Mononuclear cell (primary cell): ENCODE measurements around the gene AGAP3. TPM values are rescaled to one million over a fixed set of nuclear protein-coding genes. Genes with fewer than 3 reads are reported as not detected.

Experiments used
- H3K27me3 ChIP-seq: 2 replicates; pipeline ENCODE4 v1.6.0; 2011; ENCODE audit warnings: low read length, control low read depth; ENCODE audit not compliant: insufficient read depth
- H3K4me1 ChIP-seq: 2 replicates; pipeline ENCODE4 v1.5.1; 2011; ENCODE audit warnings: mild to moderate bottlenecking, low read length, control low read depth; ENCODE audit not compliant: insufficient read depth
- H3K4me3 ChIP-seq: 2 replicates; pipeline ENCODE4 v1.5.1; 2011; ENCODE audit warnings: mild to moderate bottlenecking, low read length, moderate library complexity
- H3K9me3 ChIP-seq: 2 replicates; pipeline ENCODE4 v1.5.1; 2011; ENCODE audit warnings: low read depth, mild to moderate bottlenecking, control low read depth, low read length
- total RNA-seq: library from RNA; depleted of rRNA; stranded (reverse); fragments of >200 nt; gene quantifications from one replicate; pipeline ENCODE4 v1.2.3, GENCODE V29; 2012

The AGAP3 gene
- total RNA-seq, 1 donor: 23.6 TPM

DNA sequence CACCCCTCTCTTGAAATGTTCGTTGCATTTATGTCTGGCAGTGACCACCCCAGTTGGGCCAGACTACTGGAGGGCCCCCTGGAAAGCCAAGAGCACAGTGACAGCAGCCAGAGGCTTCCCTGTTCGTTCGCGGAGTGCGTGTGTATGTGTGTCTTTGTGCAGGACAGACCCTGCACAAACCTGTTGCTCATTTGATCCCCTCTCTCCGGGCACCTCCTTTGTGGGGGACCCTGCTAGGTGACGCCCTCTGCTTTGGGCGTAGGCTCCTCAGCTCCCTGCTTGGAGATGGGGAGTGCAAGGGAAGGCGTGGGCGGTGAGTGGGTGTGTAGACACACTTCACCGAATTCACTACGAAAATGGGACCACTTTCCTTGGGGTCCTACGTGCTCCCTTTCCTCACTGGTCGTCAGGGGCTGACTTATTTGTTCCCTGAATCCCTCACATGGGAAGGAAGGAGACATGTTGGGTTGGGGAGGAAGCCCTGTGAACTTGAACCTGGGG, 38.7 kb downstream of the AGAP3 start:
- H3K9me3 ChIP-seq: no peaks in the 10 kb centered on the region
- no peaks in the 10 kb centered on the region for H3K27me3 ChIP-seq
- H3K4me1 ChIP-seq: no peaks in the 10 kb centered on the region
- no peak overlapping the region for H3K4me3 ChIP-seq

DNA sequence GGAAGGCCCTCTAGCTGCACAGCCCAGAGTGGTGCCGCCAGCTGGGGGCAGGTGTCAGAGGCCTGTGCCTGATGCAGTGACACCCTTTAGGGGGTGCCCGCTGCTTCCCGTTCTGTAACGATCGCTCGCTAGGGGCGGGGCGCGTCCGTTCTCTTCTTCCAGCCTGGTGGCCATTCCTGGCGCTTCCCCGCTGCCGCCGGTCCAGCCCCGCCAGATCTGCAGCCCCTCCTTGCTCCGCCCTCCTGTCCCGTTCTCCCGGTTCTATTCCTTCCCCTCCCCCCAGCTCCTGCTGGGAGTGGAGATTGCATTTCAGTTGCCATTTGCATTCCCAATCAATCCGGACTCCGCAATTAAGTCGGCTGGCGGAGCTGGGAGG, 39.2 kb downstream of the AGAP3 start:
- H3K9me3 ChIP-seq: no peaks in the 10 kb centered on the region
- H3K4me1 ChIP-seq: no peaks in the 10 kb centered on the region
- H3K4me3 ChIP-seq: no peak overlapping the region
- no peaks in the 10 kb centered on the region for H3K27me3 ChIP-seq

DNA sequence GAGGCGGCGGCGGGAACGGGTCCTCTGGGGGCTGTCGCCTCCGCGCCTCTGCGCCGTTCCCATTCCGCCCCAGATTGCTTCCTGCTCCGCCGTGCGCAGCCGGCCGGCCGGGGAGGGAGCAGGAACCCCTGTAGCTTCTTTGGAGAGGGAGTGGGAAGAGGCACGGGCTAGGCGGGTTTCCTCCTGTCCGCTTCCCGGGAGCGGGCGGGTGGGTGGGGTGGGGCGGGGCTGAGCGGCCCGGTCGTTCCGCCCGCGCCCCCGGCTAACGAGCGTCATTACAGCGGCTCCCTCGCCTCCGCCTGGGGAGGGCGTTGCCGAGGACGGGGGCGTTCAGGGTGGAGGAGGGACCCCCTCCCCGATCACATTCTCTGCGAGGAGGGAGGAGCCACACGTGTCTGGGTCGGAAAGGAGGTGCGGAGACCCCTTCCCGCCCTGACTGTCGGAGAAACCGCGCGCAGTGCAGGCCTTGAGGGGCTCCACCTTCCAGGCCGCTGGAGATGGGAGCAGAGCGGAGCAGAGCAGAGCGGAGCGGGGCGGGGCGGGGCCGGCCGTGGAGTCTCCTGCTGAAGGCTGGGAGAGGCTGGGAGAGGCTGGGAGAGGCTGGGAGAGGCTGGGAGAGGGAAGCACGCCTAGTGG, 39.7 kb downstream of the AGAP3 start:
- no peak overlapping the region for H3K4me3 ChIP-seq
- no peaks in the 10 kb centered on the region for H3K4me1 ChIP-seq
- no peaks in the 10 kb centered on the region for H3K27me3 ChIP-seq
- H3K9me3 ChIP-seq: no peaks in the 10 kb centered on the region

DNA sequence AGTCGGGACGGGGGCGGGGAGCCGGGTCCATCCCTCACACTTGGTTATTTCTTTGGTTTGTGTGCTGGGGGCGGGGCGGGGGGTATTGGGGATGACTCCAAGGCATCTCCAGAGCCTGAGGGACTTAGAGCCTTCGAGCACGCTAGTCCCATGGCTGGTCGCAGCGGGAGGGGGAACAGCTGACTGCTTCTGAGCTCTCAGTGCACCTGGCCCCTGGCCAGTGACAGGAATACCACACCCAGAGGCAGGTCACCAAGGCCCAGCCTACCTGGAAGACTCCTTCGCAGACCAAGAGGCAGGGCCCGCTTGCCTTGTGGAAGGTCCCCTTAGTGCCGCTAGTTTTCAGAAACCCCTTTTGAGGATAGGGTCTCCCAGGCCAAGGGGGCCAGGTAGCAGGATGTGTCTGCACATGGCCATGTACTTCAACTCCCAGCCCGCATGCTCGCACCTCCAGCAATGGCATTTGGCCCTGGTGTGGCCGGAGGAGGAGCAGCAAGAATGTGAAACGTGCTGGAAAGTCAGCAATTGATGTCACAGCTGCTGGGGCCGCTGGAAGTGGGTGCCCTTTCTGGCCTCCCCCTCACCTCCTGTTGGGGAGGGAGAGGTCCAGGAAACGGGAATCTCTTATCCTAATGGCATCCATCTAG, 40.3 kb downstream of the AGAP3 start:
- H3K27me3 ChIP-seq: no peaks in the 10 kb centered on the region
- no peaks in the 10 kb centered on the region for H3K4me1 ChIP-seq
- H3K4me3 ChIP-seq: no peak overlapping the region
- H3K9me3 ChIP-seq: no peaks in the 10 kb centered on the region

DNA sequence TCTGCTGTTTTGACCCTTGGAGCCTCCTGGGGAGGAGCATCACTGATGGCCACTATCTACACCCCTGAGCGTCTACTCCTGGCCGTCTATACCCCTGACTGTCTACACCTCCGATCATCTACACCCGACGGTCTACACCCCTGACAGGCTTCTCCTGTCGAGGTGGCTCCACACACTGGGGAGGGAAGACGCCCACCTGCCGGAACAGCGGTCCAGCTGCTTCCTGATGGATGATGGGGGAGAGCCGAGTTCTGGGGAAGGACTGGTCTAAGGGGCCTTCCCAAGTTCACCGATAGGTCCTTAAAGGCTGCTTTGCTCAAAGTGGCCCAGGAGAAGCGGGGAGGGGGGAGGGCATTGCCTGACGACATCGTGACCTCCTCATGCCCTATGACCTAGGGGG, 41.9 kb downstream of the AGAP3 start:
- Histone ChIP-seq H3K4me1 (no peaks in the 10 kb centered on the region), H3K4me3 (no peak overlapping the region), H3K27me3 (no peaks in the 10 kb centered on the region), H3K9me3 (no peaks in the 10 kb centered on the region)

DNA sequence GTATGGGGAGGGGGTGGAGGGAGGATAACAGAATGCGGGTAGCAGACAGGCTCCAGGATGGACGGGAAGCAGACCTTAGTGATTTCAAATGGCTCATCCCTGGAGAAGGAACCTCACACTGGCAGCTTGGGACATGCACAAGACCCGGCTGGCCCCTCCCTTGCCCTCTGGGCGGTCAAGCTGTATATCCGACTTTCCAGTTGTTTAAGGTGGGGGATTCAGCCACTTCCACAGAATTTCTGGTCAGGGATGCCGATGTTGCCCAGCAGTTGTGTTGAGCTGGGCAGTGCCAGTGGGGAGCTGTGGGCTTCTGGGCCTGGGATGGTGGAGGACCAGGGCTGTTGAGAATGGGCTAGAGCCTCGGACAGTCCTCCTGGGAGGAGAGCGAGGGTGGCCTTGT, 42.4 kb downstream of the AGAP3 start:
- Histone ChIP-seq H3K27me3 (no peaks in the 10 kb centered on the region), H3K9me3 (no peaks in the 10 kb centered on the region), H3K4me1 (no peaks in the 10 kb centered on the region), H3K4me3 (no peak overlapping the region)

DNA sequence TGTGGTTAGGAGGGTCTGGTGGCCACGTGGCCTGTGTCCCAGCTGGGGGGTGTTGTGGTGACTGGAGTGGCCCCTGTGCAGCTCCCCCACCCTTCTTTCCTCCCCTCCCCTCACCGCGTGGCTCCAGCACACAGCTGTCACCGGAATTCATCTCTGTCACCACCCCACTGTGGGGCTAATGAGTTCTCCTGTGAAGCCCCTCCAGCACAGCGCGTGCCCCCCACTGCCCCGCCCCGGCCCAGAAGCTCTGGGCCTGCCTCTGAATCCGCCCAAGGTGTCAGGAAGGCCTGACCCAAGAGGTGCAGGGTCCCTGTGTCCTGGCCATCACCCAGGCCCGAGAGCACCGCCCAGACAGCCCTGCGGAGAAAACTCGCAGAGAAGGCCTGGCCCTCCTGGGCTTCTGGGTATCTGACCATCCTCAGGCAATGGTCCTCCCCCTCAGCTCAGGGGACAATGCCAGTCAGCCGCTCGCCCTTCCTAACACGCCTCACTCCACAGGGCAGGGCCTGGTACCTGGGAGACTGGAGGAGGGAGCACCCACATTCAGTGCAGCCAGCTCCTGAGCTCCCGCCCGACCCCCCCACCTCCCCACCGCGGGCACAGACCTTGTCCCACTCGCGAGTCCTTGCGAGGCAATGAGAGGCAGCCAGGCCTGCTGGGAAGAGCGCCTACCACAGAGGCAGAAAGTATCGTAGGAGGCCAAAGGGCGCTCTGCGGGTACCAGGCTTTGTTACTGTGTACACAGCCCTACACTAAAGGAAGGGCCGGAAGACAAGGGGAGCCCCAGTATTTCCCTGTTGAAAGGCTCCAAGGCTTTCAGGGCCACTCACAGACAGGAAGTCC, 43.1 kb downstream of the AGAP3 start:
- Histone ChIP-seq H3K4me3 (no peak overlapping the region), H3K9me3 (no peaks in the 10 kb centered on the region), H3K27me3 (no peaks in the 10 kb centered on the region), H3K4me1 (no peaks in the 10 kb centered on the region)

DNA sequence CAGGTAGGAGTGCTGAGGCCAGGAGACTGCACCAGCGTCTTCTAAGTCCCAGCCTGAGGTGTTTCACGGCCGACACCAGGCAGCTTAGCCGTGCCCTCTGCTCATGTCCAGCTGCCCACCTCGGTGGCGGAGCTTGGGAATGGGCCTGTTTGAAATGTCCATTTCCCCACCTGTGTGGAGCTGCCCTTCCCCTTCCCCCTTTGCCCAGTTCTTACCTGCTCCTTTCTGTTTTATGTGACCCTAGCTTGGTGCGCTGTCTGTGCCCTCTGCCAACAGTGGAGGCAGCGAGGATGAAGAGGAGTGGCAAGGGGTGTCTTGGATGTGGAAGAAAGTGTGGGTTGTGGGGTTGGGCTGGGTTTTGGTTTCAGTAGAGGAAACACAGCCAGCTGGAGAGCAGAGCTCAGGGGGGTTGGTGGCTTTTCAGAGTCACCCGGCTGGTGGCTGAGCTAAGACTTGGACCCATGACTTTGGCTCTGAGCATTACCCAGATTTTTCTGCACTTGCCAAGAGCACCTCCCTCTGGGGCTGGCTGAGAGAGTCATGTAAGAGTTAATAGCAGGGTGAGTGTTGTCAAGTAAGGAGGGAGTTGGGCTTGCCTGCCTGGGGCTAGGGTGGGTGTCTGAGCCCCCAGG, 43.8 kb downstream of the AGAP3 start:
- Histone ChIP-seq H3K4me1 (no peaks in the 10 kb centered on the region), H3K9me3 (no peaks in the 10 kb centered on the region), H3K4me3 (no peak overlapping the region), H3K27me3 (no peaks in the 10 kb centered on the region)

DNA sequence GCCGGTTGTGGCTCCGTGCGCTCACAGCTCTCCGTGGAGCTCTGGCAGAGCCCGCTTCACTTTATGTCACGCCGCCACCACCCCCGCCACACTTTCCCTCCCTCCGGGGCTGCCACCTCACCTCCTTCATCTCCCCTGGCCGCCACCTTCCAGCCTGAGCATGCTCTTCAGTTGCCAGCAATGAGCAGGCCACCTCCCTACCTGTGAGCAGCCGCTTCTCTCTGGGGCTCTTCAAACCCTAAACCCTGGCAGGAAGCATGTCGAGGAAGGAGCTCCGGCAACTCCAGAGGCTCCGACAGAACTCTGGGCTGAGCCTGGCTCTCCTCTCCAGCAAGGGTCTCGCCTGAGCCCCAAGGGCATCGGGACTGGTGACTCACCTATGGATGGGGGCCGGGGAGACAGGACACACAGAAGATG, 44.5 kb downstream of the AGAP3 start:
- Histone ChIP-seq H3K27me3 (no peaks in the 10 kb centered on the region), H3K9me3 (no peaks in the 10 kb centered on the region), H3K4me1 (no peaks in the 10 kb centered on the region), H3K4me3 (no peak overlapping the region)

DNA sequence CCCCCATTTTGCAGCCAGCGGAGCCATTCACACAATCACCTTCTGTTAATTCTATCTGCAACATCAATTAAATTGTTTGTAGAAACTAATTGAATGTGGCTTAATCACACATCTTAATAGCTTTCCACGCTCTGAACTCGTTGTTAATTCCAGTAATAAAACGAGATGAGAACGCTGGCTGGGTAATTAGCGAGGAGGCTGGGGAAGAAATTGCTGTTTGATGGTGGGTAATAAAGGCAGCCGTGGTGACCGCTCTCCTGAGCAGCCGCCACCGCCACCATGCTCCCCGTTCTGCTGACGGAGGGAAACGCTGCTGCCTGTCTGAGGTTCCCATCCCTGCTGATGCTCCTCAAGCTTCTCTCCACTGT, 44.9 kb downstream of the AGAP3 start:
- Histone ChIP-seq H3K4me1 (no peaks in the 10 kb centered on the region), H3K4me3 (no peak overlapping the region), H3K27me3 (no peaks in the 10 kb centered on the region), H3K9me3 (no peaks in the 10 kb centered on the region)

DNA sequence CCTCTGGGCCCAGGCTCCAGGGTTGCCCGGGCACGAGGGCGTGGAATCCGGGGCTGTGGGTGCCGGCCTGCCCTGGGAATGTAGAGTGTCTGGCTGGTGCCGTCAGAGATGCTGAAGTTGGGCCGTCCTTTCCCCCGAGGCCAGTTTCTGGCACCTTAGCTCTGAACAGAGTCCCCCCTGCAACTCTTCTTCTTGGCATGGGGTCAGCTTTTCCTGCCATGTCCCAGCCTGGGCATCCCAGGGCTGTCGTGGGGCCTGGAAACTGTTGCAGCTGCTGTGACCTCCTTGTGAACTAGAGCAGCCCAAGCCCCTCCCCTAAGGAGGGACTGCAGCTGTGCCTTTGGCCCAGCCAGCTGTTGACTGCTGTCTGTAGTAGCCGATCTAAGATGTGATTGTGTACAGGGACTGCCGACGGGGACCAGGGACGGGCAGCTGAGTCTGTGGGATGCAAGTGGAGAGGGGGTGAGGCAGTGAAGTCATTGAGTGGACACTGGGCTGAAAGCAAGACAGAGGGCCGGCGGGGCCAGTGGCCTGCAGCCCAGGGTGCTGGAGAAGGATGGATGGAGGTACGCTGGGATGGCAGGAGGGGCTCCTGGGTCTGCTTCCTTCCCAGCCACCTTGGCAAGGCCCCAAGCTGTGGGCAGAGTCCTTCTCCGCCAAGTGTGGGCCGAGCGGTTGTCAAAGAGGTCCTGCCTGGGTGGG, 45.5 kb downstream of the AGAP3 start:
- no peaks in the 10 kb centered on the region for H3K9me3 ChIP-seq
- H3K27me3 ChIP-seq: no peaks in the 10 kb centered on the region
- no peak overlapping the region for H3K4me3 ChIP-seq
- H3K4me1 ChIP-seq: no peaks in the 10 kb centered on the region

DNA sequence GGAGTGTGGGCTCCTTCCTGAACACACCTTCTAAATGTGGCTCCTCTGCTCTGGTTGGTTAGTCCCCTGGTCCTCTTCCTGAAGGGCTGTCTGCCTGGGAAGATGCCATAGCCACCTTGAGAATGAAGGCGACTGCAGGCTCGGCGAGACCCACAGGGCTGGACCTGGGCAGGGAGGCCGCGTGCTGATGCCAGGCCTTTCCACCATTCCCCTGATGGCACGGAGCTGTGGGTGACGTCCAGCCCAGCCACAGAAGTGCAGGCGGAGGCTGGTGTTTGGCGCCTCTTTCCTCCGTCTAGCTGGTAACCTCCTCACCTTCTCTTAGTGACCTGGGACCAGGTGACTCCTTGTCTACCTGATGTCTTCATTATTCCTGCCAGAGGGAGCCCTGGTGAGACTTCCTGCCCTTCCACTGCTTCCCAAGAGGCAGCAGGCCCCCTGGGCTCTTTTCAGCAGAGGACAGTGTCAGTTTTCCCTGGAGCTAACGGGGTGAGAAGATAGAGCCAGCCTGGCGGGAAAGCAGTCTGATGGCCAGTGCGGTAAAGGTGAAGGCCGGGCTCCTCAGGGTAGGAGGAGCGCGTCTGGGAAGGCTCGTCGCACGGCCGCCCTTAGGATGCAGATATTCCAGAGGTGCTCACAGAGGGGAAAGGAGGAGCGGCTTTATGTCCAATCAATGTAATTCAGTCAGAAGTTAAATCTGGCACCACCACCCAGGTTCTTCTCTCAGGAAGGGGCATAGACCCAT, 46.4 kb downstream of the AGAP3 start:
- H3K27me3 ChIP-seq: no peaks in the 10 kb centered on the region
- H3K4me1 ChIP-seq: no peaks in the 10 kb centered on the region
- H3K4me3 ChIP-seq: no peak overlapping the region
- no peaks in the 10 kb centered on the region for H3K9me3 ChIP-seq

DNA sequence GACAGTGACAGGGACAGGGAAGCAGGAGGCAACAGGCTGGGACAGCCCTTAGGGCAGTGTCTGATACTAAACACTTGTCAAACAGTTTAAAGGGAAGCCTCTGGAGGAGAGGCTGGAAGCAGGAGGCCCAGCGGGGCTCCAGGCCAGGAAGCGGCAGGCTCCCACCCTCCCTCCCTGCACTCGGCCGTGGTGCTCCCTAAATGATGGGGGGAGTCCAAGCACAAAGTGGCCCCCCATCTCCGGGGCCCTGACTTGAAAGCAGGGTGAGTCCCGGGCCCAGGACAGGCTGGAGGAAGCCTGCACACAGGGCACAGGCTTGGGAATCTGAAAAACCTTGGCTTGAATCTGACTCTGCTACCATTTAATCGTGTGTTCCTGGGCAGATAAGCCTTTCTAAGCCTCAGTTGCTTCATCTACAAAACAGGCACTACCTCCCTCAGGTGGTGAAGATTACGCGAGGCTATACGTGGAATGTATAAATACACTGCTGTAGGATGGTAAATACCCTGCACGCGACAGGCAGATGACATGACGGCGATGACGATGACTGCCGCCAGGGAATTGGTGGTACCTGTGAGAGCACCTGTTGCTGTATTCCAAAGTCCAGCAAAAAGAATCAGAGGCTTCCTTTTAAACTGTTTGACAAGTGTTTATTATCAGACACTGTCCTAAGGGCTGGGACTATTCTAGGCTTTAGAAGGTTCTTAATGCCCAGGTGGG, 47.2 kb downstream of the AGAP3 start:
- no peak overlapping the region for H3K4me3 ChIP-seq
- no peaks in the 10 kb centered on the region for H3K4me1 ChIP-seq
- H3K9me3 ChIP-seq: no peaks in the 10 kb centered on the region
- no peaks in the 10 kb centered on the region for H3K27me3 ChIP-seq
